Measurements from ENCODE around the gene USP3.

Gene USP3

DNA sequence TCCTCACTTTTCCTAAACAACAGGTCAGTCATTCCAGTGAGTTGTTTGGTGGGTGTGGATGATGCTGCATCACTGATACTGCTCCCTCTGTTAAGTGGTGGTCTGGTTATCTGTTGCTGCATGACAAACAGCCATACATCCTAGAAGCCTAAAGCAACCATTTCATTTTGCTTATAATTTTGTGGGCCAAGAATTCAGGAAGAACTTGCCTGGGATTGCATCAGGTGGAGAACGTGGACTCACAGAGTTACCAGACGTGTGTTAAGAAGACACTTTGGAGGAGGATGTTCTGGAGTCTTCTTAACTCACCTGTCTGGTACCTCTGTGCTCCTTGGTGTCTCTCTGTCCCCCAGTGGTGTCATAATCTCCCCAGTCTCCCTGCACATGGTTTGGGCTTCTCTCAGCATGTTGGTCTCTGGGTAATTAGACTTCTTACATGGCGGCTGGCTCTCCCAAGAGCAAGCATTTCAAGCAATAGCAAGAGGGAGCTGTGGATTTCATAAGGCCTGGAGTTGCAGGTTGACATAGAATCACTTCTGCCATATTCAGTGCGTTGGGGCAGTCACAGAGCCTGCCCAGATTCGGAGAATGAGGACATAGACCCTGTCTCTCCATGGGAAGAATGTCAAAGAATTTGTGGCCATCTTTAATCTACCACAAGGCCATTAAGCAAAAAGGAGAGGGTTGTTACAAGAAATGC is 20.1 kb downstream of the USP3 start:
- H3K4me2 ChIP-seq (ENCODE audit: low read depth, low read length, poor library complexity, severe bottlenecking): no peak overlapping the region
- no peak overlapping the region for H3K4me3 ChIP-seq (ENCODE audit: low read length, poor library complexity, severe bottlenecking)
- H3F3A ChIP-seq (ENCODE audit: low read depth): no peaks in the 10 kb centered on the region
- TF ChIP-seq EZH2phosphoT487 (IDR thresholded peaks at IDR 0.05; ENCODE audit: borderline replicate concordance): no peak
- TF ChIP-seq, protein P1, sequence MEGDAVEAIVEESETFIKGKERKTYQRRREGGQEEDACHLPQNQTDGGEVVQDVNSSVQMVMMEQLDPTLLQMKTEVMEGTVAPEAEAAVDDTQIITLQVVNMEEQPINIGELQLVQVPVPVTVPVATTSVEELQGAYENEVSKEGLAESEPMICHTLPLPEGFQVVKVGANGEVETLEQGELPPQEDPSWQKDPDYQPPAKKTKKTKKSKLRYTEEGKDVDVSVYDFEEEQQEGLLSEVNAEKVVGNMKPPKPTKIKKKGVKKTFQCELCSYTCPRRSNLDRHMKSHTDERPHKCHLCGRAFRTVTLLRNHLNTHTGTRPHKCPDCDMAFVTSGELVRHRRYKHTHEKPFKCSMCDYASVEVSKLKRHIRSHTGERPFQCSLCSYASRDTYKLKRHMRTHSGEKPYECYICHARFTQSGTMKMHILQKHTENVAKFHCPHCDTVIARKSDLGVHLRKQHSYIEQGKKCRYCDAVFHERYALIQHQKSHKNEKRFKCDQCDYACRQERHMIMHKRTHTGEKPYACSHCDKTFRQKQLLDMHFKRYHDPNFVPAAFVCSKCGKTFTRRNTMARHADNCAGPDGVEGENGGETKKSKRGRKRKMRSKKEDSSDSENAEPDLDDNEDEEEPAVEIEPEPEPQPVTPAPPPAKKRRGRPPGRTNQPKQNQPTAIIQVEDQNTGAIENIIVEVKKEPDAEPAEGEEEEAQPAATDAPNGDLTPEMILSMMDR (conservative IDR thresholded peaks at IDR 0.05; ENCODE audit: low read length): no peak
- H3K9me3 ChIP-seq (ENCODE audit: insufficient read depth, low read depth, low read length): no peaks in the 10 kb centered on the region
- peaks cover 6% of the 10 kb centered on the region for H3K4me1 ChIP-seq (ENCODE audit: insufficient read depth, low read length, poor library complexity, severe bottlenecking)
- H4K20me1 ChIP-seq (ENCODE audit: insufficient read depth, low read length, poor library complexity, severe bottlenecking): peaks cover 88% of the 10 kb centered on the region
- peaks cover 99% of the 10 kb centered on the region for H3K79me2 ChIP-seq (ENCODE audit: insufficient read depth, low read length)
- no peak overlapping the region for H3K9ac ChIP-seq (ENCODE audit: low read depth, low read length, poor library complexity, severe bottlenecking)
- H3K36me3 ChIP-seq (ENCODE audit: insufficient read depth, low read length): no peaks in the 10 kb centered on the region
- no peaks in the 10 kb centered on the region for H3K9me2 ChIP-seq (replicated peaks; ENCODE audit: low read depth, low read length)
- no peak overlapping the region for H2AFZ ChIP-seq (ENCODE audit: low read length)
- no peaks in the 10 kb centered on the region for H3K27me3 ChIP-seq (ENCODE audit: insufficient read depth, low read length, poor library complexity, severe bottlenecking)

DNA sequence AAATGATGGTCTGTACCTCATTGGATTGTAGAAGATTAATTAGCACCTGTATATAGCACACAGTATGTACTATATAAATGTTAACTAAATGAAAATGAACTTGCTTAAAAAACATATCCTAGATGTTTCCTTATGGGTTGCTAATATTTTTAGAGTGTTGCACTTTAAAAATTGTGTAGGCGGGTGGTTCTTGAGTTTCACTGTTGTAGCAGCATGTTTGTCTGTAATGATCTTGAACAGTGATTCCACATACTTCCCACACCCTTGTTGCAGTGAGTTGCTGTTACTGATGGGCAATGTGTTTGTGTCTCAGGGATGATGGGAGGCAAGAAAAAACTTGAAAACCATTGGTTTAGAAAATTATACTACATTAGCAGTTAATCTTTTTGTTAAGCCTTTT is 22.0 kb downstream of the USP3 start:
- TF ChIP-seq, protein P1 (conservative IDR thresholded peaks at IDR 0.05; ENCODE audit: low read length): no peak
- TF ChIP-seq EZH2phosphoT487 (IDR thresholded peaks at IDR 0.05; ENCODE audit: borderline replicate concordance): no peak

DNA sequence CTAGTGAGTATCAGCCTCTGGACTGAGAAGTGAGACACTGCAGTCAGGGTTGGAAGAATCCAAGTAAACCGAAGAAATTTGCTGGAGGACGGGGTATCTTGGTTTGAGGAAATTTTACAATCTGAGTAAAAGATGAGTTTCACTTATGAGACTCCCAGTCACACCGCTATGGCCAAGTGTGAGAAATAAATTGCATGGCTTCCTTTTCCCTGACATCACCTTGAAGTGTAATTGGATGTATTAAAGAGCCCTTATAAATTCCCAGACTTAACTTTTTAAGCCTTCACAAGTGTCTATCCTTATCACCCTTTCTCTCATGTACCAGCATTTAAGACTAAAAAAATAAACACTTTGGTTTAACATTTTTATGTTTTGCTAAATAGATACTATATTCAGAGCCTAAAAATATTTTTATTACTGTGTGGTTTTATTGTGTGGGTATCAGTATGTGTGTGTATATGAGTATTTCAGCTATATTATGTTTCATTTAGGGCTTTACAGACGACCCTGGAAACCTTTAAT is 23.8 kb downstream of the USP3 start:
- H3K4me2 ChIP-seq (ENCODE audit: low read depth, low read length, poor library complexity, severe bottlenecking): no peak overlapping the region
- H4K20me1 ChIP-seq (ENCODE audit: insufficient read depth, low read length, poor library complexity, severe bottlenecking): peaks cover 86% of the 10 kb centered on the region
- no peaks in the 10 kb centered on the region for H3K9me3 ChIP-seq (ENCODE audit: insufficient read depth, low read depth, low read length)
- no peak overlapping the region for H2AFZ ChIP-seq (ENCODE audit: low read length)
- H3K36me3 ChIP-seq (ENCODE audit: insufficient read depth, low read length): no peaks in the 10 kb centered on the region
- no peak overlapping the region for H3K4me3 ChIP-seq (ENCODE audit: low read length, poor library complexity, severe bottlenecking)
- no peak for TF ChIP-seq EZH2phosphoT487 (IDR thresholded peaks at IDR 0.05; ENCODE audit: borderline replicate concordance)
- TF ChIP-seq, protein P1 (conservative IDR thresholded peaks at IDR 0.05; ENCODE audit: low read length): no peak
- no peak overlapping the region for H3K9ac ChIP-seq (ENCODE audit: low read depth, low read length, poor library complexity, severe bottlenecking)
- H3K9me2 ChIP-seq (replicated peaks; ENCODE audit: low read depth, low read length): no peaks in the 10 kb centered on the region
- H3K4me1 ChIP-seq (ENCODE audit: insufficient read depth, low read length, poor library complexity, severe bottlenecking): peaks cover 4% of the 10 kb centered on the region
- peaks cover 4% of the 10 kb centered on the region; the same call in 1 of the 2 replicates for H3F3A ChIP-seq (ENCODE audit: low read depth)
- H3K79me2 ChIP-seq (ENCODE audit: insufficient read depth, low read length): peaks cover 99% of the 10 kb centered on the region
- no peaks in the 10 kb centered on the region for H3K27me3 ChIP-seq (ENCODE audit: insufficient read depth, low read length, poor library complexity, severe bottlenecking)

More for the DNA sequence above, 22.0 kb downstream of the USP3 start:
- H3K4me3 ChIP-seq (ENCODE audit: low read length, poor library complexity, severe bottlenecking): no peak overlapping the region
- H3K27me3 ChIP-seq (ENCODE audit: insufficient read depth, low read length, poor library complexity, severe bottlenecking): no peaks in the 10 kb centered on the region
- H3K79me2 ChIP-seq (ENCODE audit: insufficient read depth, low read length): peaks cover 99% of the 10 kb centered on the region
- H4K20me1 ChIP-seq (ENCODE audit: insufficient read depth, low read length, poor library complexity, severe bottlenecking): peaks cover 86% of the 10 kb centered on the region
- no peak overlapping the region for H2AFZ ChIP-seq (ENCODE audit: low read length)
- H3K9me3 ChIP-seq (ENCODE audit: insufficient read depth, low read depth, low read length): no peaks in the 10 kb centered on the region
- H3K9me2 ChIP-seq (replicated peaks; ENCODE audit: low read depth, low read length): no peaks in the 10 kb centered on the region
- no peak overlapping the region for H3K4me2 ChIP-seq (ENCODE audit: low read depth, low read length, poor library complexity, severe bottlenecking)
- H3F3A ChIP-seq (ENCODE audit: low read depth): no peaks in the 10 kb centered on the region
- H3K9ac ChIP-seq (ENCODE audit: low read depth, low read length, poor library complexity, severe bottlenecking): no peak overlapping the region
- no peaks in the 10 kb centered on the region for H3K36me3 ChIP-seq (ENCODE audit: insufficient read depth, low read length)
- H3K4me1 ChIP-seq (ENCODE audit: insufficient read depth, low read length, poor library complexity, severe bottlenecking): peaks cover 5% of the 10 kb centered on the region
